ENCODE data around the gene PAQR6. TPM values are rescaled to one million over a fixed set of nuclear protein-coding genes. Genes with fewer than 3 reads are reported as not detected.

PAQR6 gene, protein sequence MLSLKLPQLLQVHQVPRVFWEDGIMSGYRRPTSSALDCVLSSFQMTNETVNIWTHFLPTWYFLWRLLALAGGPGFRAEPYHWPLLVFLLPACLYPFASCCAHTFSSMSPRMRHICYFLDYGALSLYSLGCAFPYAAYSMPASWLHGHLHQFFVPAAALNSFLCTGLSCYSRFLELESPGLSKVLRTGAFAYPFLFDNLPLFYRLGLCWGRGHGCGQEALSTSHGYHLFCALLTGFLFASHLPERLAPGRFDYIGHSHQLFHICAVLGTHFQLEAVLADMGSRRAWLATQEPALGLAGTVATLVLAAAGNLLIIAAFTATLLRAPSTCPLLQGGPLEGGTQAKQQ
- total RNA-seq (2013; cell fraction: nucleolus; rRNA removed): 7.9 and 12.4 TPM in 2 replicates
- 2.3 and 2.9 TPM in 2 replicates for total RNA-seq (2014; rRNA removed)
- 0.98 and 1.1 TPM in 2 replicates for total RNA-seq (2014; rRNA removed; fragmentation: Illumina TruSeq; extraction: Trizol)
- 2.6 and 3.5 TPM in 2 replicates for total RNA-seq (2021)
- polyA plus RNA-seq (2011; ENCODE audit: low read depth): 2.2 TPM
- 1.8 and 2.4 TPM in 2 replicates for polyA plus RNA-seq (2011; rRNA removed)
- polyA plus RNA-seq (2011; cell fraction: cytosol; rRNA removed): 2.2 and 3.4 TPM in 2 replicates
- polyA plus RNA-seq (2011; cell fraction: nucleus; rRNA removed): 31.9 and 41.6 TPM in 2 replicates
- polyA plus RNA-seq (2012): 4.3 and 5.0 TPM in 2 replicates
- polyA plus RNA-seq (2014; fragmentation: Illumina TruSeq; extraction: Trizol): 1.0 and 1.3 TPM in 2 replicates
- under 1 TPM; 0.42 to 0.73 TPM for polyA plus RNA-seq (2014; fragmentation: Nextera tagmentation; extraction: Ambion mirVana)
- 4.5 and 5.1 TPM in 2 replicates for polyA plus RNA-seq (2014; rRNA removed)
- 1 to 10 TPM in 1 of 2 experiments, under 1 TPM in 1; 0.77 to 1.3 TPM for polyA plus RNA-seq (2016; fragmentation: Nextera tagmentation; extraction: Ambion mirVana)
- 0.29 and 0.46 TPM in 2 replicates for polyA minus RNA-seq (2011; rRNA and poly(A)+ RNA removed)
- polyA minus RNA-seq (2011; cell fraction: cytosol; rRNA and poly(A)+ RNA removed): not detected in 2 replicates
- polyA minus RNA-seq (2011; cell fraction: nucleus; rRNA and poly(A)+ RNA removed): 1.5 and 3.1 TPM in 2 replicates
- Bru-seq, nascent RNA: percentile 62 among the genes with signal in this experiment
- percentile 80 among the genes with signal in this experiment for BruChase-seq, experiment 1, labeled RNA remaining after a 6-hour chase
- BruChase-seq, experiment 2, labeled RNA remaining after a 2-hour chase: percentile 68 among the genes with signal in this experiment
- long read RNA-seq, experiment 1, partial matches to known transcripts: 0 of 2 reads
- long read RNA-seq, experiment 1, other reads (novel, unspliced or antisense): 2 of 2 reads
- long read RNA-seq, experiment 2, partial matches to known transcripts: 1 of 1 reads
- long read RNA-seq, experiment 2, other reads (novel, unspliced or antisense): 0 of 1 reads

DNA sequence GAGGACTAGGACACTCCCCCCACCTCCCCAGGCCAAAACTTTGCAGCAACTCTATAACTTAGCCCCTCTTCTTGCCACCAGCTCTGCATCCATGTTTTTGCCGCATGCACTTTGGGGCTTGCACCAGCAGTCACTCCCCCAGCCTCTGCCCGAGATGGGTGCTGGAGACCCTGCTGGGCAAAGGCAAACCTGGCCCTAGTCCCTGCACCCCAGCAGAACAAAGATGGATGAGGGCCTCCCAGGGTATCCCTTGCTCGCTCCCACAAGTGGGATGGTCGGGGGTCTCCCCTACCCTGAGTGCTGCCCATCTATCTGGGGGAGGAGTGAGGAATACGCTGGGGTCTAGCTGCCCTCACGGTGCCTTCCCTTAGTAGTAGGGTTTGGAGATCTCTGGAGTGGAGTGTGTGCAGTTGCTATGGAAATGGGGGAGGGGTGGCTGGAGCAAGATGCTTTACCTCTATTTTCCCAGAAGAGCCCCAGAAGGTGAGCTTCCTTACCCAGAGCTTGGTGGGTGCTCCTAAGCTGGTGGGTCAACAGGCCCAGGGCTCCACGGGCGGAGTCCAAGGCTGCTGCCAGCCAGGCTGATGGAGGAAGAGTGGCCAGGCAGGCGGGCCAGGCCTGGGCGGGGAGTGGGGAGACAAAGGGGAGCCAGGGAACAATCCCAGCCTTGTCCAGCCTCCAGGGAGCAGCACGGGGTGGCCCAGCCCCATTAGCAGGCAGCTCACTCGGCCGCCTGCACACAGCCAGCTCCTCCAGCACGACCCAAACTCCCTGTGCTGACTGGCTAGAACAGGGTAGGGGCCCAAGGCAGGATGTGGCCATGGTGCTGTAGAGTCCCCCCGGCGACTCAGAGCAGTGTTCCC is at the start of gene PAQR6:
Gene PAQR6 (minus strand): TSS at position 597 of the 863 bp plus-strand sequence. CDS start 1,325 bp downstream, outside the sequence.
- no TSS peak for BruUV-seq (replicated peaks)
- ChIA-PET SMC1A (ENCODE audit: uncharacterized antibody, unreplicated experiment) (interaction anchor here (1.0 kb wide), 1 partner anchor 24 kb away, joined by 3 read pairs; no protein-coding TSS in a partner anchor), POLR2A (no interaction called here), RAD21 (ENCODE audit: unreplicated experiment) (no interaction called here), CTCF (interaction anchor here (0.5 to 1.0 kb wide), 2 partner anchors 97 to 102 kb away, joined by 3 read pairs; no protein-coding TSS in a partner anchor)
- Histone ChIP-seq H3K4me3 (no peak within 1 kb of the TSS), H3K79me2 (ENCODE audit: control insufficient read depth, insufficient read depth, low read length) (no peaks in the 10 kb centered on the region), H3K4me2 (ENCODE audit: control insufficient read depth, insufficient read depth) (no peak within 1 kb of the TSS), H4K20me1 (ENCODE audit: control insufficient read depth, insufficient read depth) (no peaks in the 10 kb centered on the region), H2AFZ (ENCODE audit: control insufficient read depth, low read depth, low read length) (no peak within 1 kb of the TSS), H3K4me1 (ENCODE audit: control insufficient read depth, insufficient read depth, low read length) (peaks cover 11% of the 10 kb centered on the region), H3K9ac (ENCODE audit: control insufficient read depth, insufficient read depth, low read length) (no peak within 1 kb of the TSS), H3K27me3 (replicated peaks in 1 of 2; ENCODE audit: control insufficient read depth in 2 of 2, insufficient read depth in 2 of 2, low read length in 1 of 2) (no peaks in the 10 kb centered on the region), H3K27ac (ENCODE audit: control insufficient read depth, insufficient read depth) (no peak within 1 kb of the TSS), H3K9me3 (replicated peaks; ENCODE audit: control insufficient read depth, insufficient read depth, low read length) (no peaks in the 10 kb centered on the region), H3K36me3 (ENCODE audit: control insufficient read depth in 2 of 2, insufficient read depth in 2 of 2, low read length in 1 of 2) (peaks cover 3 to 29% of the 10 kb centered on the region in 2 experiments)
- in situ Hi-C loops (cut with MboI): no loop called here
- WGBS (ENCODE audit: insufficient coverage, insufficient replicate concordance, low lambda C conversion rate, missing lambda C conversion rate): 80% methylated on average over 16 of the region's 16 CpGs
- no peak for DNase-seq (ENCODE audit: low read depth, low spot score)
- TF ChIP-seq ZNF217 (IDR thresholded peaks at IDR 0.05): no peak
- TF ChIP-seq GATAD2B (conservative IDR thresholded peaks at IDR 0.05; ENCODE audit: low read depth): no peak
- TF ChIP-seq, protein P1, sequence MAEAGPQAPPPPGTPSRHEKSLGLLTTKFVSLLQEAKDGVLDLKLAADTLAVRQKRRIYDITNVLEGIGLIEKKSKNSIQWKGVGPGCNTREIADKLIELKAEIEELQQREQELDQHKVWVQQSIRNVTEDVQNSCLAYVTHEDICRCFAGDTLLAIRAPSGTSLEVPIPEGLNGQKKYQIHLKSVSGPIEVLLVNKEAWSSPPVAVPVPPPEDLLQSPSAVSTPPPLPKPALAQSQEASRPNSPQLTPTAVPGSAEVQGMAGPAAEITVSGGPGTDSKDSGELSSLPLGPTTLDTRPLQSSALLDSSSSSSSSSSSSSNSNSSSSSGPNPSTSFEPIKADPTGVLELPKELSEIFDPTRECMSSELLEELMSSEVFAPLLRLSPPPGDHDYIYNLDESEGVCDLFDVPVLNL (IDR thresholded peaks at IDR 0.05; ENCODE audit: low read depth, low read length): no peak
- 0 out of 2 replicates have a peak, but pooled peaks have one; percentile 24 for TF ChIP-seq BACH1 (IDR thresholded peaks at IDR 0.05; ENCODE audit: borderline replicate concordance)
- TF ChIP-seq POLR2A (IDR thresholded peaks at IDR 0.05; ENCODE audit: low read depth, low read length): peak; percentile 53
- FAIRE-seq: no peak
- intact Hi-C loops (cut with micrococcal nuclease; ENCODE audit: unreplicated experiment): no loop called here
- no peak for ATAC-seq

All from GM12878 (cell line).